ENCODE results near the gene GATA2.

GATA2 gene

GRCh38 chr3:128442070-128442469 lies 50.9 kb downstream of the GATA2 start:
- no peaks in the 10 kb centered on the region for H4K20me1 ChIP-seq (ENCODE audit: insufficient read depth, low read length, poor library complexity, severe bottlenecking)
- no peaks in the 10 kb centered on the region for H3K79me2 ChIP-seq (ENCODE audit: insufficient read depth, low read length)
- no peak for TF ChIP-seq EZH2phosphoT487 (IDR thresholded peaks at IDR 0.05; ENCODE audit: borderline replicate concordance)
- TF ChIP-seq, protein P1, sequence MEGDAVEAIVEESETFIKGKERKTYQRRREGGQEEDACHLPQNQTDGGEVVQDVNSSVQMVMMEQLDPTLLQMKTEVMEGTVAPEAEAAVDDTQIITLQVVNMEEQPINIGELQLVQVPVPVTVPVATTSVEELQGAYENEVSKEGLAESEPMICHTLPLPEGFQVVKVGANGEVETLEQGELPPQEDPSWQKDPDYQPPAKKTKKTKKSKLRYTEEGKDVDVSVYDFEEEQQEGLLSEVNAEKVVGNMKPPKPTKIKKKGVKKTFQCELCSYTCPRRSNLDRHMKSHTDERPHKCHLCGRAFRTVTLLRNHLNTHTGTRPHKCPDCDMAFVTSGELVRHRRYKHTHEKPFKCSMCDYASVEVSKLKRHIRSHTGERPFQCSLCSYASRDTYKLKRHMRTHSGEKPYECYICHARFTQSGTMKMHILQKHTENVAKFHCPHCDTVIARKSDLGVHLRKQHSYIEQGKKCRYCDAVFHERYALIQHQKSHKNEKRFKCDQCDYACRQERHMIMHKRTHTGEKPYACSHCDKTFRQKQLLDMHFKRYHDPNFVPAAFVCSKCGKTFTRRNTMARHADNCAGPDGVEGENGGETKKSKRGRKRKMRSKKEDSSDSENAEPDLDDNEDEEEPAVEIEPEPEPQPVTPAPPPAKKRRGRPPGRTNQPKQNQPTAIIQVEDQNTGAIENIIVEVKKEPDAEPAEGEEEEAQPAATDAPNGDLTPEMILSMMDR (conservative IDR thresholded peaks at IDR 0.05; ENCODE audit: low read length), result no peak
- no peak overlapping the region for H3K9ac ChIP-seq (ENCODE audit: low read depth, low read length, poor library complexity, severe bottlenecking)
- no peak overlapping the region for H2AFZ ChIP-seq (ENCODE audit: low read length)
- H3K9me2 ChIP-seq (replicated peaks; ENCODE audit: low read depth, low read length), result no peaks in the 10 kb centered on the region
- no peaks in the 10 kb centered on the region for H3K36me3 ChIP-seq (ENCODE audit: insufficient read depth, low read length)
- H3K4me3 ChIP-seq (ENCODE audit: low read length, poor library complexity, severe bottlenecking), result no peak overlapping the region
- no peaks in the 10 kb centered on the region for H3K27me3 ChIP-seq (ENCODE audit: insufficient read depth, low read length, poor library complexity, severe bottlenecking)
- no peaks in the 10 kb centered on the region for H3K4me1 ChIP-seq (ENCODE audit: insufficient read depth, low read length, poor library complexity, severe bottlenecking)
- no peaks in the 10 kb centered on the region for H3F3A ChIP-seq (ENCODE audit: low read depth)
- no peaks in the 10 kb centered on the region for H3K9me3 ChIP-seq (ENCODE audit: insufficient read depth, low read depth, low read length)
- no peak overlapping the region for H3K4me2 ChIP-seq (ENCODE audit: low read depth, low read length, poor library complexity, severe bottlenecking)

GRCh38 chr3:128439226-128439625 lies 53.8 kb downstream of the GATA2 start:
- Histone ChIP-seq H3F3A (ENCODE audit: low read depth) (no peaks in the 10 kb centered on the region), H3K4me3 (ENCODE audit: low read length, poor library complexity, severe bottlenecking) (no peak overlapping the region), H3K4me1 (ENCODE audit: insufficient read depth, low read length, poor library complexity, severe bottlenecking) (no peaks in the 10 kb centered on the region), H4K20me1 (ENCODE audit: insufficient read depth, low read length, poor library complexity, severe bottlenecking) (no peaks in the 10 kb centered on the region), H3K9me2 (replicated peaks; ENCODE audit: low read depth, low read length) (no peaks in the 10 kb centered on the region), H3K9me3 (ENCODE audit: insufficient read depth, low read depth, low read length) (no peaks in the 10 kb centered on the region), H2AFZ (ENCODE audit: low read length) (no peak overlapping the region), H3K4me2 (ENCODE audit: low read depth, low read length, poor library complexity, severe bottlenecking) (no peak overlapping the region), H3K9ac (ENCODE audit: low read depth, low read length, poor library complexity, severe bottlenecking) (no peak overlapping the region), H3K27me3 (ENCODE audit: insufficient read depth, low read length, poor library complexity, severe bottlenecking) (no peaks in the 10 kb centered on the region), H3K79me2 (ENCODE audit: insufficient read depth, low read length) (no peaks in the 10 kb centered on the region), H3K36me3 (ENCODE audit: insufficient read depth, low read length) (no peaks in the 10 kb centered on the region)
- TF ChIP-seq, protein P1 (conservative IDR thresholded peaks at IDR 0.05; ENCODE audit: low read length), result no peak
- TF ChIP-seq EZH2phosphoT487 (IDR thresholded peaks at IDR 0.05; ENCODE audit: borderline replicate concordance), result no peak

GRCh38 chr3:128438488-128439072 lies 54.4 kb downstream of the GATA2 start:
- H3K9me3 ChIP-seq (ENCODE audit: insufficient read depth, low read depth, low read length), result no peaks in the 10 kb centered on the region
- no peaks in the 10 kb centered on the region for H3K27me3 ChIP-seq (ENCODE audit: insufficient read depth, low read length, poor library complexity, severe bottlenecking)
- TF ChIP-seq, protein P1 (conservative IDR thresholded peaks at IDR 0.05; ENCODE audit: low read length), result peak; percentile 79
- TF ChIP-seq EZH2phosphoT487 (IDR thresholded peaks at IDR 0.05; ENCODE audit: borderline replicate concordance), result no peak
- H3F3A ChIP-seq (ENCODE audit: low read depth), result no peaks in the 10 kb centered on the region
- H2AFZ ChIP-seq (ENCODE audit: low read length), result no peak overlapping the region
- H4K20me1 ChIP-seq (ENCODE audit: insufficient read depth, low read length, poor library complexity, severe bottlenecking), result no peaks in the 10 kb centered on the region
- H3K4me2 ChIP-seq (ENCODE audit: low read depth, low read length, poor library complexity, severe bottlenecking), result no peak overlapping the region
- H3K4me1 ChIP-seq (ENCODE audit: insufficient read depth, low read length, poor library complexity, severe bottlenecking), result no peaks in the 10 kb centered on the region
- no peaks in the 10 kb centered on the region for H3K36me3 ChIP-seq (ENCODE audit: insufficient read depth, low read length)
- no peak overlapping the region for H3K9ac ChIP-seq (ENCODE audit: low read depth, low read length, poor library complexity, severe bottlenecking)
- no peaks in the 10 kb centered on the region for H3K9me2 ChIP-seq (replicated peaks; ENCODE audit: low read depth, low read length)
- no peaks in the 10 kb centered on the region for H3K79me2 ChIP-seq (ENCODE audit: insufficient read depth, low read length)
- no peak overlapping the region for H3K4me3 ChIP-seq (ENCODE audit: low read length, poor library complexity, severe bottlenecking)

Data from Loucy (cell line).